ENCODE measurements around the gene RILPL1. TPM values are rescaled to one million over a fixed set of nuclear protein-coding genes. Genes with fewer than 3 reads are reported as not detected.

The RILPL1 gene
- total RNA-seq, 2 donors from 2014 or later, result 2.6 to 5.0 TPM

DNA sequence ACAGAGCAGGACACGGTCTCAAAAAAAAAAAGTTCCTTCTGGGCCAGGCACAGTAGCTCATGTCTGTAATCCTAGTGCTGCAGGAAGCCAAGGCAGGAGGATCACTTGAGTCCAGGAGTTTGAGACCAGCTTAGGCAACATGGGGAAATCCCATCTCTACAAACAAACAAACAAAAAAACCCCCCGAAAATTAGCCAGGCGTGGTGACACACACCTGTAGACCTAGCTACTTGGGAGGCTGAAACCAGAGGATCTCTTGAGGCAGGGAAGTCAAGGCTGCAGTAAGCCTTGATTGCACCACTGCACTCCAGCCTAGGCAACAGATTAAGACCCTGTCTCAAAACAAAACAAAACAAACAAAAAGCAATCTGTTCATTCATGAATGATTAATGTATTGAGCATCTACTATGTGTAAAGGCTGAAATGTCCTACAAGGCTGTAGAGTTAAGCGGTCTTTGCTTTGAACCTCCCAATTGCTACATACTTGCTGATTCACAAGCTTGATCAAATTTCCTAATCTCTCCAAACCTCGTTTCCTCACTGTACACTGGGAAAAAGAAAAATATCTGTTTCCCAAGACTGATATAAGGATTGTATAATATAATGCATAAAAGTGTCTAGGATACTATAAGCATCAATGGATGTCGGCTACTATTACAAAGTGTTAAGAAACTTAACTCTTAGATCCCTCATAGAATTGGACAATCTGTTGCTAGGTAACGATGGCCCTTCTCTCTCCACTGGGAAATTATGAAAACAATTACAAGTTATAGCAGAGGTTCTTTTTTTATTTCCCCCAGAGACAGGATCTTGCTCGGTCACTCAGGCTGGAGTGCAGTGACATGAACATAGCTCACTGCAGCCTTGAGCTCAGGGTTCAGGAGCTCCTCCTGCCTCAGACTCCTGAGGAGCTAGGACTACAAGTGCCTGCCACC is 89.2 kb downstream of the RILPL1 start:
- Histone ChIP-seq H3K36me3 (no peaks in the 10 kb centered on the region), H3K4me3 (no peak overlapping the region), H3K9me3 (no peaks in the 10 kb centered on the region), H3K27me3 (no peaks in the 10 kb centered on the region), H3K27ac (no peak overlapping the region), H3K9ac (ENCODE audit: low read depth in 2 of 2, low read length in 2 of 2) (no peak overlapping the region), H3K4me1 (peaks cover 4% of the 10 kb centered on the region)
- DNase-seq, result no peak
- intact Hi-C loops (cut with DNase I), result no loop called here
- TF ChIP-seq, protein P1, sequence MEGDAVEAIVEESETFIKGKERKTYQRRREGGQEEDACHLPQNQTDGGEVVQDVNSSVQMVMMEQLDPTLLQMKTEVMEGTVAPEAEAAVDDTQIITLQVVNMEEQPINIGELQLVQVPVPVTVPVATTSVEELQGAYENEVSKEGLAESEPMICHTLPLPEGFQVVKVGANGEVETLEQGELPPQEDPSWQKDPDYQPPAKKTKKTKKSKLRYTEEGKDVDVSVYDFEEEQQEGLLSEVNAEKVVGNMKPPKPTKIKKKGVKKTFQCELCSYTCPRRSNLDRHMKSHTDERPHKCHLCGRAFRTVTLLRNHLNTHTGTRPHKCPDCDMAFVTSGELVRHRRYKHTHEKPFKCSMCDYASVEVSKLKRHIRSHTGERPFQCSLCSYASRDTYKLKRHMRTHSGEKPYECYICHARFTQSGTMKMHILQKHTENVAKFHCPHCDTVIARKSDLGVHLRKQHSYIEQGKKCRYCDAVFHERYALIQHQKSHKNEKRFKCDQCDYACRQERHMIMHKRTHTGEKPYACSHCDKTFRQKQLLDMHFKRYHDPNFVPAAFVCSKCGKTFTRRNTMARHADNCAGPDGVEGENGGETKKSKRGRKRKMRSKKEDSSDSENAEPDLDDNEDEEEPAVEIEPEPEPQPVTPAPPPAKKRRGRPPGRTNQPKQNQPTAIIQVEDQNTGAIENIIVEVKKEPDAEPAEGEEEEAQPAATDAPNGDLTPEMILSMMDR (IDR thresholded peaks at IDR 0.05), result no peak

DNA sequence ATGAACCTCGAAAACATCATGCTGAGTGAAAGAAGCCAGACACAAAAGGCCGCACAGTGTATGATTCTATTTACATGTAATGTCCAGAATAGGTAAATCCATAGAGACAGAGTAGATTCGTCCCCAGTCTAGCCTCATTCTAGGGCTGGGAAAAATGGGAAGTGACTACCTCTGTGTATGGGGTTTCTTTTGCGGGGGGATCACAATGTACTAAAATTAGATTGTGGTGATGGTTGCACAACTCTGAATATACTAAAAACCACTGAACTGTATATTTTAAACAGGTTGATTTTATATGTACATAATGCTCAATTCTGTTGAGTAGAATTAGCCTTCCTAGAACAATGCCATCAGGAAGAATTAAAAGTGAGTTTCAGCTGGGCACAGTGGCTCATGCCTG is 90.7 kb downstream of the RILPL1 start:
- no peak overlapping the region for H3K27ac ChIP-seq
- H3K36me3 ChIP-seq, result no peaks in the 10 kb centered on the region
- DNase-seq, result no peak
- no peaks in the 10 kb centered on the region for H3K9me3 ChIP-seq
- peaks cover 4% of the 10 kb centered on the region for H3K4me1 ChIP-seq
- H3K4me3 ChIP-seq, result no peak overlapping the region
- H3K9ac ChIP-seq (ENCODE audit: low read depth in 2 of 2, low read length in 2 of 2), result no peak overlapping the region
- H3K27me3 ChIP-seq, result no peaks in the 10 kb centered on the region
- TF ChIP-seq, protein P1 (IDR thresholded peaks at IDR 0.05), result no peak
- intact Hi-C loops (cut with DNase I), result no loop called here

DNA sequence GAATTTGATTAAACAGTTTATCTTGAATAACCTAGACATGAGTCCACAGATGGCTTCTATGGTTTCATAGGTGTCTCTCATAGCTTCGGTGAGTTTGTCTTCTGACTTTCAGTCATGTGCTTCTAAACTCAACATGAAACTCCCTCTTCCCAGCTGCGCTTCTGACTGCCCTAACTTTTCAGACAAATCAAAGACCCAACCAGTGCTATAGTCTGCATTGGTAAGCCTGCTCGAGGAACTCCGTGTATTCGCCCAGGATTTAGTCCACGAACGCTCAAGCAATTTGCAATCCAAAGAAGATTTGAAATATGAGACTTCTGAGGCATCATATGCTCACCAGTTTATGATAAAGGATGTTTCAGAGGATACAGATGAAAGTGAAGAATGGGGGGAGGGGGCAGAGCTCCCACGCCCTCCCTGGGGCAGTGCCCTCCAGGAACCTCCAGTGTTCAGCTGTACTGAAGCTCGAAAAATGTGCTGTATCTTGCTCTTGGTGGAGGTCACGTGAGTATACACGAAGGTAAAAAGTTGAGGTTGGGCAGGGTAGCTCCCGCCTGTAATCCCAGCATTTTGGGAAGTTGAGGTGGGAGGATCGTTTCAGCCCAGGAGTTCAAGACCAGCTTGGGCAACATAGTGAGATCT is 91.9 kb downstream of the RILPL1 start:
- Histone ChIP-seq H3K9me3 (no peaks in the 10 kb centered on the region), H3K4me3 (no peak overlapping the region), H3K27me3 (no peaks in the 10 kb centered on the region), H3K9ac (ENCODE audit: low read depth in 2 of 2, low read length in 2 of 2) (no peak overlapping the region), H3K36me3 (no peaks in the 10 kb centered on the region), H3K4me1 (peaks cover 4% of the 10 kb centered on the region), H3K27ac (no peak overlapping the region)
- TF ChIP-seq, protein P1 (IDR thresholded peaks at IDR 0.05), result no peak
- no peak for DNase-seq
- intact Hi-C loops (cut with DNase I), result no loop called here

DNA sequence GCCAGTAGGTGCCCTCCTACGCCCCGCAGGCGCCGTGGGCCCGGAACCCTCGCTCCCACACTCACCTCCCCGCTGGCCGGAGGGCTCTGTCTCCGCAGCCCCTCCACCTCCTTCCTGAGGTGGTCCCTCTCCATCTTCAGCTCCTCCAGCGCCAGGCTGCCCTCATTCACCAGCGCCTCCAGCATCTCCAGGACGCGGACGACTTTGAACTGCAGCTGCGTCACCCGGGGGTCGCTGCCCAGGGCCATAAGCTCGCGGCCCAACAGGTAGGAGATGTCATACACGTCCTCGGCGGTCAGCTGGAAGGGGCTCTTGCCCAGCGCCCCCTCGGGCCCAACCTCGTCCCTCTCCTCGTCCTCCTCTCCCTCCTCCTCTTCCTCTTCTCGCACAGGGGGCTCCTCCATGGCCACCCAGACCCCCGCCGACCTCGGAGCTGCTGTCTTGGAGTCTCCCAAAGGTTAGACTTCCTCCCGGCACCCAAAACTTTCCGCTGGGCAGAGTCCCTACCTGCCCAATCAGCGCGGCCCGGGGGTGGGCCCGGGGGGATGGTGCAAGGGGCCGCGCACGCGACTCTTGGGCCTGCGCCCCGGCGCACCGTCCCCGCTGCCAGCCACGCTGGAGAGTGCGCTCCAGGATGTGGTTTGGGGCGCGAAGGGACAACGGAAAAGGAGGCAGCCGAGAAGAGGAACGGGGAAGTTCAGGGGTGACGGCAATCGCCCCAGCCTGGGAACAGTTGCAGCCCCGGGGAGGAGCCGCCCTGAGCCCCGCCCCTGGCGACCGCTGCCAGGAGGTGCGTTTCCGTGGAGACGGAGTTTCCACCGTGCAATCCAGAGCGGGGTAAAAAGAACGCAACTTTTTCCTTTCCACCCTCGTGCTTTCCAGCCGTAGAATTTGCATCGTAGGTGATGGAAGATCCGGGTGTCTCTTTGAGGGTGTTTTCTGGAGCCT is 97.2 kb downstream of the RILPL1 start, which contains the start of gene RILPL2:
TSS of gene RILPL2 (minus strand) at position 668 of the 948 bp plus-strand sequence. CDS start at position 404, 264 bp downstream.
- DNase-seq, result peak; percentile 92
- H3K4me3 ChIP-seq, result peak within 1 kb of the TSS; percentile 59
- no peaks in the 10 kb centered on the region for H3K36me3 ChIP-seq
- TF ChIP-seq, protein P1 (IDR thresholded peaks at IDR 0.05), result no peak
- H3K9me3 ChIP-seq, result no peaks in the 10 kb centered on the region
- intact Hi-C loops (cut with DNase I), result no loop called here
- no peaks in the 10 kb centered on the region for H3K27me3 ChIP-seq
- peak within 1 kb of the TSS; percentile 64 to 87 for H3K9ac ChIP-seq (ENCODE audit: low read depth in 2 of 2, low read length in 2 of 2)
- H3K27ac ChIP-seq, result peak within 1 kb of the TSS; percentile 53
- no peaks in the 10 kb centered on the region for H3K4me1 ChIP-seq

DNA sequence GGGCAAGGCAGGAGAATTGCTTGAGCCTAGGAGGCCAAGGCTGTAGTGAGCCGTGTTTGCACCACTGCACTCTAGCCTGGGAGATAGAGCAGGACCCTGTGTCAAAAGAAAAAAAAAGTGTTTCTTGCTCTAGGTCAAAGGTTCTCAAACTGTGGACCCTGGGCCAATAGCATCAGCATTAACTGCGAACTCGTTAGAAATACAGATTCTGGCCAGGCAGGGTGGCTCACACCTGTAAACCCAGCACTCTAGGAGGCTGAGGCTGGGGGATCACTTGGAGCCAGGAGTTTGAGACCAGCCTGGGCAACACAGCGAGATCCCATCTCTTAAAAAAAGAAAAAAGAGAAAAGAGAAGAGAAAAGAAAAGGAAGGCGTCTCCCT is 97.9 kb downstream of the RILPL1 start:
- Histone ChIP-seq H3K27me3 (no peaks in the 10 kb centered on the region), H3K27ac (peak overlapping the region; percentile 53), H3K9me3 (no peaks in the 10 kb centered on the region), H3K4me1 (no peaks in the 10 kb centered on the region), H3K36me3 (no peaks in the 10 kb centered on the region), H3K9ac (ENCODE audit: low read depth in 2 of 2, low read length in 2 of 2) (peak overlapping the region; percentile 64 to 87), H3K4me3 (peak overlapping the region; percentile 59)
- DNase-seq, result no peak
- intact Hi-C loops (cut with DNase I), result no loop called here
- TF ChIP-seq, protein P1 (IDR thresholded peaks at IDR 0.05), result no peak

Measured in colonic mucosa (tissue), 4 donors.